HCT116 (cell line): ENCODE results near the gene MRM3. TPM values are rescaled to one million over a fixed set of nuclear protein-coding genes. Genes with fewer than 3 reads are reported as not detected.
"Not testable (repeated sequence)": the region's sequence is repeated elsewhere in the genome, so short reads cannot be mapped to it uniquely, and the experiment has no call there.

Source experiments
- ATAC-seq: fragments of 200-7000 bp; cut with Tn5 transposase; 2 replicates; pipeline ENCODE4 v1.9.1; 2020; ENCODE audit warnings: mild to moderate bottlenecking, moderate library complexity
- BruUV-seq: library from RNA; stranded (reverse); fragments of 400-500 nt; replicated peaks from 2 replicates; lab custom pipeline; 2021; lab: Mats Ljungman, UMichigan
- CTCF ChIA-PET: fragments of 300-600 bp; sonication (Branson Sonifier 250); formaldehyde crosslinking; loops from one replicate; lab custom pipeline; 2021; ENCODE audit warnings: antibody characterized with exemption; lab: Charles Lee
- POLR2A ChIA-PET: fragments of 300-600, 350-600 bp; sonication (Branson Sonifier 250); formaldehyde crosslinking; loops from one replicate; lab custom pipeline; 2021; ENCODE audit warnings: antibody characterized with exemption; lab: Charles Lee
- RAD21 ChIA-PET, 2 experiments: fragments of 300-600 bp; sonication (Branson Sonifier 250); formaldehyde crosslinking; loops; one replicate each; lab custom pipeline; 2023; ENCODE audit warnings: low total read pairs in 2 of 2; ENCODE audit not compliant: uncharacterized antibody in 2 of 2, unreplicated experiment in 2 of 2, low non-redundant PET in 1 of 2; lab: Charles Lee
- DNase-seq: peaks from one replicate; pipeline ENCODE4 v3.0.0-alpha.2; 2010; ENCODE audit warnings: low read depth, low spot score
- H2AFZ ChIP-seq: fragments of 200-600 bp; shearing (Covaris generic), sonication (generic); 2 replicates; pipeline ENCODE4 v1.6.1; 2017; ENCODE audit warnings: low read depth, mixed run types, mixed read lengths, antibody characterized with exemption, low read length; ENCODE audit not compliant: poor library complexity, severe bottlenecking
- H3K27ac ChIP-seq: 2 replicates; pipeline ENCODE4 v1.5.1; 2012; ENCODE audit warnings: low read depth, low read length
- H3K27me3 ChIP-seq: fragments of 200-600 bp; sonication (generic); 2 replicates; pipeline ENCODE4 v1.6.1; 2016; ENCODE audit warnings: mixed run types, low read length, mixed read lengths; ENCODE audit not compliant: insufficient read depth
- H3K36me3 ChIP-seq, 2 experiments: fragments of 200-500 bp in 1 of 2; fragments of 200-600 bp in 1 of 2; sonication (Bioruptor generic) in 1 of 2; sonication (generic) in 1 of 2; 2 replicates each; pipeline versions ENCODE4 v1.5.1 to v1.6.1; 2014 to 2016; ENCODE audit warnings: low read length in 2 of 2, inconsistent platforms in 1 of 2, mixed read lengths in 1 of 2, mixed run types in 1 of 2; ENCODE audit not compliant: insufficient read depth in 2 of 2, control insufficient read depth in 1 of 2
- H3K4me1 ChIP-seq, 2 experiments: fragments of 200-600 bp in 1 of 2; sonication (generic) in 1 of 2; 2 replicates each; pipeline versions ENCODE4 v1.5.1 to v1.6.1; 2012 to 2017; ENCODE audit warnings: low read length in 2 of 2, inconsistent platforms in 1 of 2, mild to moderate bottlenecking in 1 of 2, mixed read lengths in 1 of 2, mixed run types in 1 of 2, moderate library complexity in 1 of 2; ENCODE audit not compliant: insufficient read depth in 2 of 2, control insufficient read depth in 1 of 2
- H3K4me2 ChIP-seq: fragments of 200-600 bp; sonication (generic); 2 replicates; pipeline ENCODE4 v1.6.1; 2017; ENCODE audit warnings: mixed run types, low read length, mixed read lengths
- H3K4me3 ChIP-seq, 2 experiments: fragments of 200-600 bp in 1 of 2; sonication (generic) in 1 of 2; replicated peaks in 1 of 2; 2 replicates each; pipeline ENCODE4 v1.5.1; 2011 to 2016; ENCODE audit warnings: low read length in 2 of 2, control low read depth in 1 of 2, low read depth in 1 of 2, mild to moderate bottlenecking in 1 of 2, mixed read lengths in 1 of 2, mixed run types in 1 of 2
- H3K79me2 ChIP-seq: fragments of 200-600 bp; sonication (generic); 2 replicates; pipeline ENCODE4 v1.6.1; 2017; ENCODE audit warnings: mild to moderate bottlenecking, mixed run types, low read length, moderate library complexity, mixed read lengths; ENCODE audit not compliant: insufficient read depth
- H3K9ac ChIP-seq: fragments of 200-600 bp; sonication (generic); 2 replicates; pipeline ENCODE4 v1.6.1; 2016; ENCODE audit warnings: low read length, mixed read lengths
- H3K9me2 ChIP-seq: fragments of 200-600 bp; sonication (generic), shearing (Covaris generic); 2 replicates; pipeline ENCODE4 v1.6.1; 2017; ENCODE audit warnings: mixed run types, mild to moderate bottlenecking, moderate library complexity; ENCODE audit not compliant: insufficient read depth
- H3K9me3 ChIP-seq, 2 experiments: fragments of 200-500 bp in 1 of 2; fragments of 200-600 bp in 1 of 2; sonication (Bioruptor generic) in 1 of 2; sonication (generic) in 1 of 2; 2 replicates each; pipeline ENCODE4 v1.6.1; 2014 to 2017; ENCODE audit warnings: low read length in 2 of 2, mixed read lengths in 2 of 2, inconsistent platforms in 1 of 2, low read depth in 1 of 2, mild to moderate bottlenecking in 1 of 2, mixed run types in 1 of 2, moderate library complexity in 1 of 2; ENCODE audit not compliant: control insufficient read depth in 1 of 2, insufficient read depth in 1 of 2
- H4K20me1 ChIP-seq: fragments of 200-600 bp; sonication (generic), shearing (Covaris generic); 2 replicates; pipeline ENCODE4 v1.6.1; 2017; ENCODE audit warnings: mixed run types, mild to moderate bottlenecking, moderate library complexity; ENCODE audit not compliant: insufficient read depth
- CEBPB ChIP-seq: IDR thresholded peaks from 2 replicates; pipeline ENCODE4 v1.6.1; 2012; ENCODE audit warnings: low read depth
- POLR2AphosphoS5 ChIP-seq: IDR thresholded peaks from 2 replicates; pipeline ENCODE4 v1.6.1; 2011; ENCODE audit warnings: mild to moderate bottlenecking, low read depth, low read length, moderate library complexity
- SIN3A ChIP-seq: IDR thresholded peaks from 2 replicates; pipeline ENCODE4 v1.6.1; 2012; ENCODE audit warnings: low read depth
- TCF7L2 ChIP-seq: IDR thresholded peaks from 2 replicates; pipeline ENCODE4 v1.7.0; 2011; ENCODE audit warnings: borderline replicate concordance, inconsistent platforms; ENCODE audit not compliant: insufficient read depth, insufficient read length; ENCODE audit errors: extremely low read depth
- ZNF274 ChIP-seq: fragments of 200-500 bp; sonication (Bioruptor generic); IDR thresholded peaks from 2 replicates; pipeline ENCODE4 v1.6.1; 2014; ENCODE audit warnings: mild to moderate bottlenecking, low read depth, low read length, inconsistent platforms
- intact Hi-C: fragments of 100-400 bp; cut with micrococcal nuclease; formaldehyde crosslinking; loops from 2 replicates; pipeline ENCODE4 v1.10.0; 2022
- total RNA-seq: library from RNA; stranded (reverse); gene quantifications from one replicate; pipeline ENCODE4 v1.2.1, GENCODE V29; 2021; ENCODE audit not compliant: unreplicated experiment
- TF ChIP-seq, protein P1 (sequence below): IDR thresholded peaks from 2 replicates; pipeline ENCODE4 v1.6.1; 2011; ENCODE audit warnings: mild to moderate bottlenecking, low read length, moderate library complexity; ENCODE audit not compliant: insufficient replicate concordance; ENCODE audit errors: extremely low read depth
- TF ChIP-seq, protein P2 (sequence below): IDR thresholded peaks from 2 replicates; pipeline ENCODE4 v1.6.1; 2012; ENCODE audit warnings: low read depth
- TF ChIP-seq, protein P3 (sequence below): IDR thresholded peaks from 2 replicates; pipeline ENCODE4 v1.6.1; 2012

MRM3 gene
- total RNA-seq, 1 experiment from 2014 or later, result 32.6 TPM

GRCh38 chr17:804541-805435, 22.6 kb downstream of the MRM3 start:
- CTCF ChIA-PET, result no interaction called here
- H3K9me2 ChIP-seq, result no peaks in the 10 kb centered on the region
- H3K4me3 ChIP-seq, result no peak overlapping the region
- H2AFZ ChIP-seq, result no peak overlapping the region
- RAD21 ChIA-PET, result interaction anchor here in 1 of 2 experiments (0.9 kb wide), 1 partner anchor 176 kb away, joined by 3 read pairs; no protein-coding TSS in a partner anchor
- no peaks in the 10 kb centered on the region for H4K20me1 ChIP-seq
- no peaks in the 10 kb centered on the region for H3K9me3 ChIP-seq
- no peak for DNase-seq
- intact Hi-C loops, result no loop called here
- no peaks in the 10 kb centered on the region; the same call in 1 of the 2 replicates for H3K79me2 ChIP-seq
- no TSS peak for BruUV-seq
- H3K9ac ChIP-seq, result no peak overlapping the region
- H3K27me3 ChIP-seq, result no peaks in the 10 kb centered on the region
- POLR2A ChIA-PET, result no interaction called here
- no peak overlapping the region for H3K4me2 ChIP-seq
- TF ChIP-seq SIN3A (no peak), CEBPB (no peak), POLR2AphosphoS5 (no peak), ZNF274 (no peak), TCF7L2 (no peak)
- TF ChIP-seq, protein P1, sequence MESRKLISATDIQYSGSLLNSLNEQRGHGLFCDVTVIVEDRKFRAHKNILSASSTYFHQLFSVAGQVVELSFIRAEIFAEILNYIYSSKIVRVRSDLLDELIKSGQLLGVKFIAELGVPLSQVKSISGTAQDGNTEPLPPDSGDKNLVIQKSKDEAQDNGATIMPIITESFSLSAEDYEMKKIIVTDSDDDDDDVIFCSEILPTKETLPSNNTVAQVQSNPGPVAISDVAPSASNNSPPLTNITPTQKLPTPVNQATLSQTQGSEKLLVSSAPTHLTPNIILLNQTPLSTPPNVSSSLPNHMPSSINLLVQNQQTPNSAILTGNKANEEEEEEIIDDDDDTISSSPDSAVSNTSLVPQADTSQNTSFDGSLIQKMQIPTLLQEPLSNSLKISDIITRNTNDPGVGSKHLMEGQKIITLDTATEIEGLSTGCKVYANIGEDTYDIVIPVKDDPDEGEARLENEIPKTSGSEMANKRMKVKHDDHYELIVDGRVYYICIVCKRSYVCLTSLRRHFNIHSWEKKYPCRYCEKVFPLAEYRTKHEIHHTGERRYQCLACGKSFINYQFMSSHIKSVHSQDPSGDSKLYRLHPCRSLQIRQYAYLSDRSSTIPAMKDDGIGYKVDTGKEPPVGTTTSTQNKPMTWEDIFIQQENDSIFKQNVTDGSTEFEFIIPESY, result no peak
- TF ChIP-seq, protein P2, sequence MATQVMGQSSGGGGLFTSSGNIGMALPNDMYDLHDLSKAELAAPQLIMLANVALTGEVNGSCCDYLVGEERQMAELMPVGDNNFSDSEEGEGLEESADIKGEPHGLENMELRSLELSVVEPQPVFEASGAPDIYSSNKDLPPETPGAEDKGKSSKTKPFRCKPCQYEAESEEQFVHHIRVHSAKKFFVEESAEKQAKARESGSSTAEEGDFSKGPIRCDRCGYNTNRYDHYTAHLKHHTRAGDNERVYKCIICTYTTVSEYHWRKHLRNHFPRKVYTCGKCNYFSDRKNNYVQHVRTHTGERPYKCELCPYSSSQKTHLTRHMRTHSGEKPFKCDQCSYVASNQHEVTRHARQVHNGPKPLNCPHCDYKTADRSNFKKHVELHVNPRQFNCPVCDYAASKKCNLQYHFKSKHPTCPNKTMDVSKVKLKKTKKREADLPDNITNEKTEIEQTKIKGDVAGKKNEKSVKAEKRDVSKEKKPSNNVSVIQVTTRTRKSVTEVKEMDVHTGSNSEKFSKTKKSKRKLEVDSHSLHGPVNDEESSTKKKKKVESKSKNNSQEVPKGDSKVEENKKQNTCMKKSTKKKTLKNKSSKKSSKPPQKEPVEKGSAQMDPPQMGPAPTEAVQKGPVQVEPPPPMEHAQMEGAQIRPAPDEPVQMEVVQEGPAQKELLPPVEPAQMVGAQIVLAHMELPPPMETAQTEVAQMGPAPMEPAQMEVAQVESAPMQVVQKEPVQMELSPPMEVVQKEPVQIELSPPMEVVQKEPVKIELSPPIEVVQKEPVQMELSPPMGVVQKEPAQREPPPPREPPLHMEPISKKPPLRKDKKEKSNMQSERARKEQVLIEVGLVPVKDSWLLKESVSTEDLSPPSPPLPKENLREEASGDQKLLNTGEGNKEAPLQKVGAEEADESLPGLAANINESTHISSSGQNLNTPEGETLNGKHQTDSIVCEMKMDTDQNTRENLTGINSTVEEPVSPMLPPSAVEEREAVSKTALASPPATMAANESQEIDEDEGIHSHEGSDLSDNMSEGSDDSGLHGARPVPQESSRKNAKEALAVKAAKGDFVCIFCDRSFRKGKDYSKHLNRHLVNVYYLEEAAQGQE, result no peak
- TF ChIP-seq, protein P3, sequence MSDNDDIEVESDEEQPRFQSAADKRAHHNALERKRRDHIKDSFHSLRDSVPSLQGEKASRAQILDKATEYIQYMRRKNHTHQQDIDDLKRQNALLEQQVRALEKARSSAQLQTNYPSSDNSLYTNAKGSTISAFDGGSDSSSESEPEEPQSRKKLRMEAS, result no peak
- no peaks in the 10 kb centered on the region for H3K4me1 ChIP-seq
- no peak for ATAC-seq
- H3K27ac ChIP-seq, result no peak overlapping the region
- peaks cover 3 to 4% of the 10 kb centered on the region in 2 experiments; a peak in 2 of 4 replicates for H3K36me3 ChIP-seq

DNA sequence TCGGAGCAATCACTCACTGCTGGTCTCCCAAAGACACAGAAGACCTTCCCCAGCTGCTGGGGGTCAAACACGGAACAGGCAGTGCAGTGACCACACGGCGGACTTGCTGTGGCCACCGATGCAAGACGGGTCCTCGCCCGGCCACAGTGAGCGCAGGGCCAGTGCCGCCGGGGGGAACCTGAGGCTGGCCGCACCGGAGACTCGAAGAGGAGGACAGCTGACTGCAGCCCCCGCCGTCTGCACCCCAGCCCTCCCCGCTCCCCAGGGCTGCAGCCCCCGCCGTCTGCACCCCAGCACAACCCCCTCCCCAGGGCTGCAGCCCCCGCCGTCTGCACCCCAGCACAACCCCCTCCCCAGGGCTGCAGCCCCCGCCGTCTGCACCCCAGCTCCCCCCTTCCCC, 23.7 kb downstream of the MRM3 start:
- H3K27me3 ChIP-seq, H3K79me2 ChIP-seq, H3K4me3 ChIP-seq, H3K9ac ChIP-seq, H3K36me3 ChIP-seq, DNase-seq, H3K4me1 ChIP-seq, ATAC-seq, intact Hi-C loops, CTCF ChIA-PET, H2AFZ ChIP-seq, H3K9me3 ChIP-seq, BruUV-seq, H3K27ac ChIP-seq, H4K20me1 ChIP-seq, H3K4me2 ChIP-seq, POLR2A ChIA-PET, H3K9me2 ChIP-seq, RAD21 ChIA-PET: not testable (repeated sequence)
